Occipital lobe (tissue), 1 donor: Measurements from ENCODE around the gene COL1A2. TPM values are rescaled to one million over a fixed set of nuclear protein-coding genes. Genes with fewer than 3 reads are reported as not detected.

ENCODE experiments used
- total RNA-seq: library from RNA; depleted of rRNA; stranded (reverse); fragments of >200 nt; gene quantifications from one replicate; pipeline ENCODE4 v1.2.3, GENCODE V29; 2014

The COL1A2 gene
- total RNA-seq, 1 donor from 2014 or later, result 124 TPM

Other genes with a start within 250 kb of the COL1A2 start
- 93.4 TPM for gene CASD1, start 114.9 kb downstream of the COL1A2 start, total RNA-seq